Caco-2 (cell line): Measurements from ENCODE around the gene PSME1. TPM values are rescaled to one million over a fixed set of nuclear protein-coding genes. Genes with fewer than 3 reads are reported as not detected.
"Not testable (repeated sequence)": the region's sequence is repeated elsewhere in the genome, so short reads cannot be mapped to it uniquely, and the experiment has no call there.

Source experiments
- BruUV-seq: library from RNA; stranded (reverse); fragments of 400-500 nt; replicated peaks from 2 replicates; lab custom pipeline; 2021; lab: Mats Ljungman, UMichigan
- CTCF ChIA-PET: fragments of 300-600 bp; sonication (Branson Sonifier 250); formaldehyde crosslinking; loops from one replicate; lab custom pipeline; 2022; ENCODE audit warnings: antibody characterized with exemption; lab: Charles Lee
- POLR2A ChIA-PET: fragments of 300-600 bp; sonication (Branson Sonifier 250); formaldehyde crosslinking; loops from one replicate; lab custom pipeline; 2022; ENCODE audit warnings: antibody characterized with exemption; lab: Charles Lee
- DNase-seq, 2 experiments: peaks; one replicate each; pipeline versions ENCODE4 v3.0.0 to v3.0.0-alpha.2; 2020 to 2022
- H3K27me3 ChIP-seq: replicated peaks from 2 replicates; pipeline ENCODE4 v1.6.0; 2011; ENCODE audit warnings: low read length; ENCODE audit not compliant: control insufficient read depth, insufficient read depth
- H3K36me3 ChIP-seq: 2 replicates; pipeline ENCODE4 v1.5.1; 2011; ENCODE audit warnings: low read length; ENCODE audit not compliant: control insufficient read depth, insufficient read depth
- H3K4me1 ChIP-seq: fragments of 250-450 bp; sonication (Bioruptor Pico); 2 replicates; pipeline ENCODE4 v1.5.1; 2020; ENCODE audit warnings: mild to moderate bottlenecking
- H3K4me3 ChIP-seq: 2 replicates; pipeline ENCODE4 v1.5.1; 2011; ENCODE audit warnings: low read depth, mild to moderate bottlenecking, control low read depth, low read length
- H3K9me3 ChIP-seq: fragments of 250-450 bp; sonication (Bioruptor Pico); 2 replicates; pipeline ENCODE4 v1.5.1; 2020; ENCODE audit warnings: mild to moderate bottlenecking, moderate library complexity
- H3K27ac Mint-ChIP-seq: one replicate; pipeline ENCODE4 v1.8.0; 2022; ENCODE audit warnings: mixed read lengths; ENCODE audit not compliant: unreplicated experiment
- H3K27me3 Mint-ChIP-seq: one replicate; pipeline ENCODE4 v1.8.0; 2022; ENCODE audit warnings: mixed read lengths; ENCODE audit not compliant: insufficient read depth, unreplicated experiment
- H3K36me3 Mint-ChIP-seq: one replicate; pipeline ENCODE4 v1.8.0; 2022; ENCODE audit warnings: mild to moderate bottlenecking, mixed read lengths; ENCODE audit not compliant: insufficient read depth, unreplicated experiment
- H3K4me1 Mint-ChIP-seq: one replicate; pipeline ENCODE4 v1.8.0; 2022; ENCODE audit warnings: low read depth, mixed read lengths; ENCODE audit not compliant: unreplicated experiment
- H3K4me3 Mint-ChIP-seq: one replicate; pipeline ENCODE4 v1.8.0; 2022; ENCODE audit warnings: mild to moderate bottlenecking, moderate library complexity, mixed read lengths; ENCODE audit not compliant: unreplicated experiment
- H3K9me3 Mint-ChIP-seq: one replicate; pipeline ENCODE4 v1.8.0; 2022; ENCODE audit warnings: mixed read lengths; ENCODE audit not compliant: unreplicated experiment
- CTCF ChIP-seq, 2 experiments: fragments of 200-600 bp in 1 of 2; IDR thresholded peaks; 1 replicate in 1 of 2; 2 replicates in 1 of 2; pipeline versions ENCODE4 v1.5.1 to v1.8.0; 2011 to 2022; ENCODE audit warnings: antibody characterized with exemption in 1 of 2, control low read depth in 1 of 2, inconsistent platforms in 1 of 2, low read depth in 1 of 2, low read length in 1 of 2, mild to moderate bottlenecking in 1 of 2, moderate library complexity in 1 of 2; ENCODE audit not compliant: insufficient read depth in 1 of 2, severe bottlenecking in 1 of 2, unreplicated experiment in 1 of 2
- intact Hi-C: fragments of 100-400 bp; cut with micrococcal nuclease; formaldehyde crosslinking; loops from one replicate; pipeline ENCODE4 v1.10.0; 2022; ENCODE audit not compliant: unreplicated experiment
- total RNA-seq: library from RNA; stranded (reverse); gene quantifications from 2 replicates; pipeline ENCODE4 v1.2.3, GENCODE V29; 2022

The PSME1 gene
- total RNA-seq, 1 experiment from 2014 or later, result 141 TPM

DNA sequence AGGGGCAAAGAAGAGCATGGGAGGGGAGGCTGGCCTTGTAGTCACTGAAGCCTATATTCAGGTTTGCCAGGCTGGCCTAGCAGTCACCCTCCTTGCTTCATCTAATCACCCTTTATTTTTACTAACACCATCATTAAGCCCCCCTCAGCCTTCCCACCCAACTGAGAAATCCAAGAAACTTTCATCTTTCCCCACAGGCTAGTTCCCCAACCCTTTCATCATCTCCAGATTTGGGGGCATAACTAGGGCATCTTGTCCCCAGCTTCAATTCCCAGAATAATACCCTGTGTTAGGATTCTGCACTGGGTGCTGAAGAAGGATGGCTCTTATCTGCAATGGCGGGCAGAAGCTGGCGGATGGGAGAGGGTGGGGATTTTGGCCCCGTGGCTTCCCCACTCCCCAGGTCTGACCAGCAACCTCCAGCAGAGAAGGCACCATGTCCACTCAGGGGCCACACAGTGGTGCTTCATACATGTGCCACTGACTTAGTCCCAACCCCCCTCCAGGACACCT is 35.0 kb upstream of the PSME1 start:
- no peak overlapping the region for H3K27ac Mint-ChIP-seq
- BruUV-seq, result no TSS peak
- H3K4me1 Mint-ChIP-seq, result no peaks in the 10 kb centered on the region
- H3K4me1 ChIP-seq, result no peaks in the 10 kb centered on the region
- ChIA-PET CTCF (no interaction called here), POLR2A (no interaction called here)
- H3K4me3 ChIP-seq, result no peak overlapping the region
- no peaks in the 10 kb centered on the region for H3K27me3 ChIP-seq
- DNase-seq, result no peak
- peaks cover 9% of the 10 kb centered on the region for H3K9me3 ChIP-seq
- intact Hi-C loops, result no loop called here
- H3K4me3 Mint-ChIP-seq, result no peak overlapping the region
- H3K9me3 Mint-ChIP-seq, result no peaks in the 10 kb centered on the region
- TF ChIP-seq CTCF (IDR thresholded peaks at IDR 0.05; ENCODE audit: insufficient read depth in 1 of 2, low read depth in 1 of 2, low read length in 1 of 2, severe bottlenecking in 1 of 2, unreplicated experiment in 1 of 2), result no peak
- H3K36me3 Mint-ChIP-seq, result peaks cover 62% of the 10 kb centered on the region
- H3K36me3 ChIP-seq, result peaks cover 3% of the 10 kb centered on the region
- no peaks in the 10 kb centered on the region for H3K27me3 Mint-ChIP-seq

- ChIA-PET CTCF (interaction anchor here (0.5 kb wide), 1 partner anchor 8 kb away, joined by 3 read pairs; no protein-coding TSS in a partner anchor), POLR2A (interaction anchor here (0.7 to 1.0 kb wide), 2 partner anchors 13 to 114 kb away, joined by 3 to 4 read pairs; partner anchors contain the start of genes DCAF11, DHRS4L2 and NRL)
- H3K9me3 Mint-ChIP-seq, result no peaks in the 10 kb centered on the region
- H3K4me1 Mint-ChIP-seq, result no peaks in the 10 kb centered on the region
- no peaks in the 10 kb centered on the region for H3K27me3 Mint-ChIP-seq
- H3K4me3 Mint-ChIP-seq, result no peak overlapping the region
- intact Hi-C loops, result no loop called here
- TF ChIP-seq CTCF (IDR thresholded peaks at IDR 0.05; ENCODE audit: insufficient read depth in 1 of 2, low read depth in 1 of 2, low read length in 1 of 2, severe bottlenecking in 1 of 2, unreplicated experiment in 1 of 2), result no peak
- Histone ChIP-seq H3K4me3 (no peak overlapping the region), H3K4me1 (no peaks in the 10 kb centered on the region), H3K36me3 (no peaks in the 10 kb centered on the region; the same call in 1 of the 2 replicates), H3K9me3 (peaks cover 9% of the 10 kb centered on the region), H3K27me3 (no peaks in the 10 kb centered on the region)
- no TSS peak for BruUV-seq
- no peak for DNase-seq
- peak overlapping the region; percentile 27 for H3K27ac Mint-ChIP-seq
- H3K36me3 Mint-ChIP-seq, result peaks cover 52% of the 10 kb centered on the region
Measured at GRCh38 chr14:24102357-24103048, 33.5 kb upstream of the PSME1 start.

DNA sequence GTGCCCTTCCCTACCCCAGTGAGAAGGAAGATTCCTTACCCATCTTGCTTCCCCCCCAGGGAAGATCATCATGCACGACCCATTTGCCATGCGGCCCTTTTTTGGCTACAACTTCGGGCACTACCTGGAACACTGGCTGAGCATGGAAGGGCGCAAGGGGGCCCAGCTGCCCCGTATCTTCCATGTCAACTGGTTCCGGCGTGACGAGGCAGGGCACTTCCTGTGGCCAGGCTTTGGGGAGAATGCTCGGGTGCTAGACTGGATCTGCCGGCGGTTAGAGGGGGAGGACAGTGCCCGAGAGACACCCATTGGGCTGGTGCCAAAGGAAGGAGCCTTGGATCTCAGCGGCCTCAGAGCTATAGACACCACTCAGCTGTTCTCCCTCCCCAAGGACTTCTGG is 32.5 kb upstream of the PSME1 start:
- TSS peak; percentile 9 for BruUV-seq
- CTCF ChIA-PET, result interaction anchor here (0.6 kb wide), 1 partner anchor 59 kb away, joined by 6 read pairs; no protein-coding TSS in a partner anchor
- no peaks in the 10 kb centered on the region for H3K4me1 ChIP-seq
- H3K27me3 ChIP-seq, result no peaks in the 10 kb centered on the region
- H3K27me3 Mint-ChIP-seq, result no peaks in the 10 kb centered on the region
- POLR2A ChIA-PET, result no interaction called here
- H3K4me1 Mint-ChIP-seq, result no peaks in the 10 kb centered on the region
- DNase-seq, result no peak
- H3K9me3 ChIP-seq, result peaks cover 9% of the 10 kb centered on the region
- H3K36me3 Mint-ChIP-seq, result peaks cover 45% of the 10 kb centered on the region
- H3K9me3 Mint-ChIP-seq, result no peaks in the 10 kb centered on the region
- TF ChIP-seq CTCF (IDR thresholded peaks at IDR 0.05; ENCODE audit: insufficient read depth in 1 of 2, low read depth in 1 of 2, low read length in 1 of 2, severe bottlenecking in 1 of 2, unreplicated experiment in 1 of 2), result no peak
- H3K36me3 ChIP-seq, result no peaks in the 10 kb centered on the region; the same call in 1 of the 2 replicates
- H3K4me3 ChIP-seq, result no peak overlapping the region
- H3K4me3 Mint-ChIP-seq, result no peak overlapping the region
- intact Hi-C loops, result no loop called here
- H3K27ac Mint-ChIP-seq, result no peak overlapping the region

- ChIA-PET POLR2A (interaction anchor here (1.5 kb wide), 1 partner anchor 12 kb away, joined by 13 read pairs; the partner anchor contains the start of gene PCK2), CTCF (interaction anchor here (1.0 to 6.7 kb wide), 4 partner anchors 9 to 48 kb away, joined by 3 to 155 read pairs (median 6); partner anchors contain the start of genes DCAF11, NRL and PCK2)
- H3K27me3 Mint-ChIP-seq, H3K9me3 ChIP-seq, H3K4me3 Mint-ChIP-seq, H3K27me3 ChIP-seq, H3K4me3 ChIP-seq, H3K27ac Mint-ChIP-seq, BruUV-seq, intact Hi-C loops, DNase-seq, H3K36me3 ChIP-seq, H3K4me1 Mint-ChIP-seq, H3K9me3 Mint-ChIP-seq, H3K4me1 ChIP-seq: not testable (repeated sequence)
- H3K36me3 Mint-ChIP-seq, result peaks cover 24% of the 10 kb centered on the region
Measured at GRCh38 chr14:24105609-24106239, 30.3 kb upstream of the PSME1 start.
